PC-3 (cell line): ENCODE results near the gene SLC35E3.

ENCODE experiments used
- CTCF ChIP-seq: fragments of 300-600 bp; sonication (generic); conservative IDR thresholded peaks from 2 replicates; pipeline ENCODE4 v1.5.1; 2017; ENCODE audit warnings: antibody characterized with exemption, low read depth, mild to moderate bottlenecking, low read length
- EZH2 ChIP-seq: fragments of 300-600 bp; sonication (generic); IDR thresholded peaks from one replicate; pipeline ENCODE4 v1.6.1; 2017; ENCODE audit warnings: antibody characterized with exemption, mild to moderate bottlenecking, low read length; ENCODE audit not compliant: unreplicated experiment
- EZH2phosphoT487 ChIP-seq: fragments of 300-600 bp; sonication (generic); IDR thresholded peaks from 2 replicates; pipeline ENCODE4 v1.6.1; 2018; ENCODE audit warnings: mild to moderate bottlenecking, antibody characterized with exemption, low read length, borderline replicate concordance

GRCh38 chr12:68766646-68767045 is 20.7 kb downstream of the SLC35E3 start:
- no peak for TF ChIP-seq EZH2phosphoT487
- no peak for TF ChIP-seq CTCF
- TF ChIP-seq EZH2 = no peak
